Neural cell (in vitro differentiated cells): ENCODE results near the gene PRSS27. TPM values are rescaled to one million over a fixed set of nuclear protein-coding genes. Genes with fewer than 3 reads are reported as not detected.

Source experiments
- H2AFZ ChIP-seq: fragments of 200-600, 300-800 bp; sonication (generic), shearing (Covaris generic); 2 replicates; pipeline ENCODE4 v1.6.0; 2014; ENCODE audit warnings: low read depth, mild to moderate bottlenecking, antibody characterized with exemption, low read length, moderate library complexity
- H3F3A ChIP-seq: fragments of 200-600 bp; shearing (Covaris generic); 2 replicates; pipeline ENCODE4 v1.6.1; 2016; ENCODE audit warnings: mild to moderate bottlenecking, moderate library complexity, mixed read lengths, antibody characterized with exemption, low read length; ENCODE audit not compliant: insufficient read depth, poor library complexity, severe bottlenecking
- H3K27ac ChIP-seq: fragments of 200-600, 300-800 bp; sonication (generic), shearing (Covaris generic); 2 replicates; pipeline ENCODE4 v1.5.1; 2014; ENCODE audit warnings: mild to moderate bottlenecking, low read length, moderate library complexity
- H3K27me3 ChIP-seq: fragments of 300-800, 200-600 bp; sonication (generic), shearing (Covaris generic); 2 replicates; pipeline ENCODE4 v1.6.0; 2014; ENCODE audit warnings: mild to moderate bottlenecking, low read depth, low read length, moderate library complexity; ENCODE audit not compliant: insufficient read depth
- H3K36me3 ChIP-seq: fragments of 300-800, 200-600 bp; sonication (generic), shearing (Covaris generic); 2 replicates; pipeline ENCODE4 v1.5.1; 2014; ENCODE audit warnings: mild to moderate bottlenecking, antibody characterized with exemption, low read length, moderate library complexity; ENCODE audit not compliant: insufficient read depth
- H3K4me2 ChIP-seq: fragments of 300-800, 200-600 bp; sonication (generic), shearing (Covaris generic); 2 replicates; pipeline ENCODE4 v1.6.0; 2014; ENCODE audit warnings: mild to moderate bottlenecking, low read length
- H3K4me3 ChIP-seq: fragments of 300-800, 200-600 bp; sonication (generic), shearing (Covaris generic); 2 replicates; pipeline ENCODE4 v1.5.1; 2014; ENCODE audit warnings: mild to moderate bottlenecking, low read length, moderate library complexity
- H3K79me2 ChIP-seq: fragments of 200-600 bp; shearing (Covaris generic); replicated peaks from 2 replicates; pipeline ENCODE4 v1.6.0; 2014; ENCODE audit warnings: mild to moderate bottlenecking, low read length, moderate library complexity; ENCODE audit not compliant: insufficient read depth
- H3K9ac ChIP-seq: fragments of 300-800, 200-600 bp; sonication (generic), shearing (Covaris generic); 2 replicates; pipeline ENCODE4 v1.6.1; 2016; ENCODE audit warnings: mild to moderate bottlenecking, low read length, mixed read lengths
- H3K9me2 ChIP-seq: fragments of 200-600 bp; shearing (Covaris generic); 2 replicates; pipeline ENCODE4 v1.6.1; 2016; ENCODE audit warnings: mild to moderate bottlenecking, low read length, mixed read lengths; ENCODE audit not compliant: insufficient read depth
- H3K9me3 ChIP-seq: fragments of 200-600, 300-800 bp; sonication (generic), shearing (Covaris generic); 2 replicates; pipeline ENCODE4 v1.6.1; 2016; ENCODE audit warnings: mild to moderate bottlenecking, mixed run types, low read length, moderate library complexity, mixed read lengths
- H4K20me1 ChIP-seq: fragments of 200-600 bp; shearing (Covaris generic); 2 replicates; pipeline ENCODE4 v1.6.1; 2016; ENCODE audit warnings: mild to moderate bottlenecking, mixed run types; ENCODE audit not compliant: insufficient read depth
- CTCF ChIP-seq: fragments of 450-650 bp; IDR thresholded peaks from 2 replicates; pipeline ENCODE4 v1.5.1; 2014; ENCODE audit warnings: antibody characterized with exemption, mild to moderate bottlenecking, moderate library complexity; ENCODE audit not compliant: poor library complexity, severe bottlenecking
- EP300 ChIP-seq: fragments of 450-650 bp; conservative IDR thresholded peaks from 2 replicates; pipeline ENCODE4 v1.6.1; 2014; ENCODE audit warnings: antibody characterized with exemption, mild to moderate bottlenecking, moderate library complexity; ENCODE audit not compliant: poor library complexity, severe bottlenecking
- EZH2 ChIP-seq: fragments of 200-600, 300-800 bp; shearing (Covaris generic), sonication (generic); IDR thresholded peaks from 2 replicates; pipeline ENCODE4 v1.6.1; 2014; ENCODE audit warnings: antibody characterized with exemption, low read length, borderline replicate concordance, mild to moderate bottlenecking; ENCODE audit not compliant: insufficient read depth, poor library complexity, severe bottlenecking
- MXI1 ChIP-seq: fragments of 450-650 bp; conservative IDR thresholded peaks from 2 replicates; pipeline ENCODE4 v1.6.1; 2014; ENCODE audit warnings: antibody characterized with exemption, mild to moderate bottlenecking; ENCODE audit not compliant: poor library complexity, severe bottlenecking
- POLR2AphosphoS5 ChIP-seq: IDR thresholded peaks from 2 replicates; pipeline ENCODE4 v1.6.1; 2012
- RAD21 ChIP-seq: fragments of 450-650 bp; conservative IDR thresholded peaks from 2 replicates; pipeline ENCODE4 v1.6.1; 2014; ENCODE audit warnings: antibody characterized with exemption, mild to moderate bottlenecking, moderate library complexity
- REST ChIP-seq: IDR thresholded peaks from 2 replicates; pipeline ENCODE4 v1.6.1; 2012; ENCODE audit warnings: borderline replicate concordance
- SMC3 ChIP-seq: fragments of 450-650 bp; conservative IDR thresholded peaks from 2 replicates; pipeline ENCODE4 v1.6.1; 2014; ENCODE audit warnings: antibody characterized with exemption, mild to moderate bottlenecking, moderate library complexity; ENCODE audit not compliant: poor library complexity
- TAF1 ChIP-seq: IDR thresholded peaks from 2 replicates; pipeline ENCODE4 v1.6.1; 2012; ENCODE audit warnings: low read depth
- polyA plus RNA-seq: library from polyadenylated mRNA; depleted of rRNA; stranded (reverse); fragments of >200 nt; gene quantifications from 2 replicates; pipeline ENCODE4 v1.2.3, GENCODE V29; 2014

Gene PRSS27
- polyA plus RNA-seq, 1 donor from 2014 or later: 5.9 TPM

GRCh38 chr16:2751577-2752034 lies 31.6 kb upstream of the PRSS27 start:
- peak overlapping the region; percentile 98 for H3K4me3 ChIP-seq
- peak overlapping the region; percentile 100 for H3K27ac ChIP-seq
- peaks cover 5% of the 10 kb centered on the region for H4K20me1 ChIP-seq
- no peaks in the 10 kb centered on the region for H3K36me3 ChIP-seq
- H3K9me3 ChIP-seq: no peaks in the 10 kb centered on the region
- TF ChIP-seq POLR2AphosphoS5 (no peak), RAD21 (no peak), SMC3 (no peak), EP300 (no peak), MXI1 (no peak), TAF1 (no peak), EZH2 (no peak), REST (no peak), CTCF (no peak)
- peaks cover 40% of the 10 kb centered on the region for H3K79me2 ChIP-seq
- peaks cover 3% of the 10 kb centered on the region for H3F3A ChIP-seq
- peak overlapping the region; percentile 99 for H3K9ac ChIP-seq
- peak overlapping the region; percentile 79 for H3K4me2 ChIP-seq
- H3K27me3 ChIP-seq: no peaks in the 10 kb centered on the region
- H2AFZ ChIP-seq: peak overlapping the region; percentile 87
- no peaks in the 10 kb centered on the region for H3K9me2 ChIP-seq

GRCh38 chr16:2749936-2750335 lies 29.9 kb upstream of the PRSS27 start:
- Histone ChIP-seq H3K9me2 (no peaks in the 10 kb centered on the region), H3K27ac (no peak overlapping the region), H4K20me1 (peaks cover under 1% of the 10 kb centered on the region), H3K4me3 (no peak overlapping the region), H3F3A (peaks cover 3% of the 10 kb centered on the region), H3K4me2 (no peak overlapping the region), H3K36me3 (no peaks in the 10 kb centered on the region), H2AFZ (no peak overlapping the region), H3K79me2 (peaks cover 23% of the 10 kb centered on the region), H3K9me3 (no peaks in the 10 kb centered on the region), H3K27me3 (no peaks in the 10 kb centered on the region), H3K9ac (no peak overlapping the region)
- no peak for TF ChIP-seq REST
